Tibial nerve (tissue), 3 donors: ENCODE results near the gene PPP4R1.

Source experiments
- POLR2A ChIP-seq, 2 donors: fragments of 450-650 bp; IDR thresholded peaks; one replicate each; pipeline ENCODE4 v1.6.1; 2017; ENCODE audit warnings: antibody characterized with exemption in 2 of 2, mild to moderate bottlenecking in 2 of 2, moderate library complexity in 2 of 2
- TF ChIP-seq, protein P1 (sequence below), 5 experiments: fragments of 200-600 bp in 3 of 5; fragments of 450-650 bp in 2 of 5; sonication (generic) in 3 of 5; IDR thresholded peaks; one replicate each; pipeline ENCODE4 v1.5.1; 2016 to 2019; ENCODE audit warnings: antibody characterized with exemption in 5 of 5, mild to moderate bottlenecking in 3 of 5, moderate library complexity in 2 of 5

DNA sequence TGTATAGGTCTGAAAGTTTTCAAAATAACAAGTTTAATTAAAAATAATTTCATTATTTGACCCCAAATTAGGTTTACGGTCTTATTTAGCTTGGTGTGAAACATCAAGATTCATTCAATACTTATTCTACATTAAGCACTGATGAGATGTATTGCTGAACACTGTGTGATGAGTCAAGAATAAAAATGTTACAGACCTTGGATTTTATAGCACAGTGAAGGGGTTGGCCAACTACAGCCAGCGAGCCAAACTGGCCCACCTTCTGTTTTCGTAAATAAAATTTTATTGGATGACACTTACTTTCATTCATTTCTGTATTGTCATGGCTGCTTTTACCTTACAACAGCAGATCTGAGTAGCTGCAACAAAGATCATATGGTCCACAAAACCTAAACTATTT, 8.3 kb downstream of the PPP4R1 start:
- TF ChIP-seq, protein P1, sequence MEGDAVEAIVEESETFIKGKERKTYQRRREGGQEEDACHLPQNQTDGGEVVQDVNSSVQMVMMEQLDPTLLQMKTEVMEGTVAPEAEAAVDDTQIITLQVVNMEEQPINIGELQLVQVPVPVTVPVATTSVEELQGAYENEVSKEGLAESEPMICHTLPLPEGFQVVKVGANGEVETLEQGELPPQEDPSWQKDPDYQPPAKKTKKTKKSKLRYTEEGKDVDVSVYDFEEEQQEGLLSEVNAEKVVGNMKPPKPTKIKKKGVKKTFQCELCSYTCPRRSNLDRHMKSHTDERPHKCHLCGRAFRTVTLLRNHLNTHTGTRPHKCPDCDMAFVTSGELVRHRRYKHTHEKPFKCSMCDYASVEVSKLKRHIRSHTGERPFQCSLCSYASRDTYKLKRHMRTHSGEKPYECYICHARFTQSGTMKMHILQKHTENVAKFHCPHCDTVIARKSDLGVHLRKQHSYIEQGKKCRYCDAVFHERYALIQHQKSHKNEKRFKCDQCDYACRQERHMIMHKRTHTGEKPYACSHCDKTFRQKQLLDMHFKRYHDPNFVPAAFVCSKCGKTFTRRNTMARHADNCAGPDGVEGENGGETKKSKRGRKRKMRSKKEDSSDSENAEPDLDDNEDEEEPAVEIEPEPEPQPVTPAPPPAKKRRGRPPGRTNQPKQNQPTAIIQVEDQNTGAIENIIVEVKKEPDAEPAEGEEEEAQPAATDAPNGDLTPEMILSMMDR (IDR thresholded peaks at IDR 0.05), result no peak
- no peak for TF ChIP-seq POLR2A (IDR thresholded peaks at IDR 0.05)
